ENCODE results near the gene XPOT. TPM values are rescaled to one million over a fixed set of nuclear protein-coding genes. Genes with fewer than 3 reads are reported as not detected.

Gene XPOT
- total RNA-seq, 4 donors from 2014 or later, result 25.3 to 32.5 (median 29.6) TPM

DNA sequence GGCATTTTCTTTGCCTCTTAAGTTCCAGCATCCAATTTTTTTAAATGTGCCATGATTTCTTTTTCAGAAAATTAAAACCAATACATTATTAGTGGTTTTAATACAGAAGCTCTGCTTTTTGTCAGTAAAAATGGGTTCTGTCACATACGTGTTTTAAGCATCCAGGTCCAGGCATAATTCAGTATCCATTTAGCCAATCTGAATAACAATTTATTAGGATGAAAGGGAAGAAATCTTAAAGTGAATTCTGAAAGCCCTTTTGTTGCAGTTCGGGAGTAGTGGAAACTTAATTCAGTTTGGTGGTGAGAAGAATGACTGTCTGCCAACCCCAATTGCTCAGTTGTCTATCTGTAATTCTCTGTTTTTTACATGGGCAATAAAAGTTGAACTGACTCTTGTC, 7.2 kb downstream of the XPOT start:
- intact Hi-C loops (cut with DNase I; ENCODE audit: low total_unique reads), result no loop called here
- WGBS, 2 donors, result 94 to 96% methylated on average over 2 of the region's 2 CpGs
- DNase-seq (ENCODE audit: low spot score in 2 of 2), result no peak
- no peak overlapping the region for H3K4me3 ChIP-seq (ENCODE audit: low read depth, poor library complexity, severe bottlenecking)
- TF ChIP-seq, protein P1, sequence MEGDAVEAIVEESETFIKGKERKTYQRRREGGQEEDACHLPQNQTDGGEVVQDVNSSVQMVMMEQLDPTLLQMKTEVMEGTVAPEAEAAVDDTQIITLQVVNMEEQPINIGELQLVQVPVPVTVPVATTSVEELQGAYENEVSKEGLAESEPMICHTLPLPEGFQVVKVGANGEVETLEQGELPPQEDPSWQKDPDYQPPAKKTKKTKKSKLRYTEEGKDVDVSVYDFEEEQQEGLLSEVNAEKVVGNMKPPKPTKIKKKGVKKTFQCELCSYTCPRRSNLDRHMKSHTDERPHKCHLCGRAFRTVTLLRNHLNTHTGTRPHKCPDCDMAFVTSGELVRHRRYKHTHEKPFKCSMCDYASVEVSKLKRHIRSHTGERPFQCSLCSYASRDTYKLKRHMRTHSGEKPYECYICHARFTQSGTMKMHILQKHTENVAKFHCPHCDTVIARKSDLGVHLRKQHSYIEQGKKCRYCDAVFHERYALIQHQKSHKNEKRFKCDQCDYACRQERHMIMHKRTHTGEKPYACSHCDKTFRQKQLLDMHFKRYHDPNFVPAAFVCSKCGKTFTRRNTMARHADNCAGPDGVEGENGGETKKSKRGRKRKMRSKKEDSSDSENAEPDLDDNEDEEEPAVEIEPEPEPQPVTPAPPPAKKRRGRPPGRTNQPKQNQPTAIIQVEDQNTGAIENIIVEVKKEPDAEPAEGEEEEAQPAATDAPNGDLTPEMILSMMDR (IDR thresholded peaks at IDR 0.05), result no peak
- TF ChIP-seq POLR2A (IDR thresholded peaks at IDR 0.05), result no peak

DNA sequence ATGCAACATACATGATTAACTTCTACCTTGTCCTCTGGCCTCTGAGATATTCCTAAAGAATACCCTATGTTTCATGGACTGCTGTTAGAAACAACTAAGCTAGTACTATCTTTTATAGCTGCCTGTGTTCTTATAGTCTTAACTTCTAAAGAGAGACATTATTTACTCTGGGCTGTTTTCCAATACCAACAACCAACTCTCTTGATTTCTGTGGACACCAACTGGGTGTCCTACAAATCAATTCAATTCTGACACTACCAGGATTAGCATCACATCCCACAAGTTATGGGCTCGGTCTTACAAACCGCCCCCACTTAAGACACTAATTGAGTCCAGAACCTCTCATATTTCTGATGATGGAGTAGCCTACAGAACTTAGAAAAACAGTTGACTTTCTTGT, 8.3 kb downstream of the XPOT start:
- WGBS, 2 donors, result 76 to 79% methylated on average over 2 of the region's 2 CpGs
- TF ChIP-seq, protein P1 (IDR thresholded peaks at IDR 0.05), result no peak
- TF ChIP-seq POLR2A (IDR thresholded peaks at IDR 0.05), result no peak
- no peak overlapping the region for H3K4me3 ChIP-seq (ENCODE audit: low read depth, poor library complexity, severe bottlenecking)
- no peak for DNase-seq (ENCODE audit: low spot score in 2 of 2)
- intact Hi-C loops (cut with DNase I; ENCODE audit: low total_unique reads), result no loop called here

DNA sequence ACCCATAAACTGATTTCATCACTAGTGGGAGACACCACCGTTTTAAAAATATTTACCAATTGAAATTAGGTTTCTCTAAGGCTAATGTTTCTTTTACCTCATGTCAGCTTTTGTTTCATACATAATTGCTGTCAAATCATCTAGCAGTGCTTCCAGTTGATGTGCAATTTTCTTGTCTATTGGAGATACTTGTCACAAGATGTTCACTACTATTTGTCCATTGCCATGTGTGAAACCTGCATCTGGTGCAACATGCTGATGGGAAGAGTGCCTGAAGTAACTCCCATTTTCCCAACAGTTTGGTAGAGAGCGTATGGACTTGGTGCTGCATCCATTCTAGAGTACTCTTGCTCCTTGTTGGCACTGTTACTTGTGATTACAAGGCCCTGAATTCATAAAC, 9.7 kb downstream of the XPOT start:
- H3K4me3 ChIP-seq (ENCODE audit: low read depth, poor library complexity, severe bottlenecking), result no peak overlapping the region
- intact Hi-C loops (cut with DNase I; ENCODE audit: low total_unique reads), result no loop called here
- no peak for TF ChIP-seq POLR2A (IDR thresholded peaks at IDR 0.05)
- TF ChIP-seq, protein P1 (IDR thresholded peaks at IDR 0.05), result no peak
- 88 to 91% methylated on average over 2 of the region's 2 CpGs for WGBS, 2 donors
- DNase-seq (ENCODE audit: low spot score in 2 of 2), result no peak

DNA sequence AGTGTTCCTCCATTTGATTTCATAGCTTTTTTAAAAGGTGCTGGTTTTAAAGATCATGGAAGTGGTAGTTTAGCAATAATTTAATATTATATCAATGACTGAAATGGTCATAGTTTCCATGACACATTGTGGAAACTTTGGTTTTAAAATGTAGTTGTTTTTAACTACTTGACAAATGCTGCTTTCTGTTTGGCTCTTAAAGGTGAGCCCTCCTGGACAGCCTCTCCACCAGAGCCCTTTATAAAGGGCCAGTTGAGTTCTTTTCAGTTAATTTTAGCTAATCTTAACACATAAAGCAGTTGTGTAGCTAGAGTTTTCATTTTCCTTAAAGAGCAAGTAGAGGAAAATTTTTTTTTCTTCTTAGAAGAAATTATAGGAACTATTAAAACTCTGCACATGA, 14.0 kb downstream of the XPOT start:
- intact Hi-C loops (cut with DNase I; ENCODE audit: low total_unique reads), result no loop called here
- DNase-seq (ENCODE audit: low spot score in 2 of 2), result no peak
- H3K4me3 ChIP-seq (ENCODE audit: low read depth, poor library complexity, severe bottlenecking), result no peak overlapping the region
- no peak for TF ChIP-seq POLR2A (IDR thresholded peaks at IDR 0.05)
- TF ChIP-seq, protein P1 (IDR thresholded peaks at IDR 0.05), result no peak

DNA sequence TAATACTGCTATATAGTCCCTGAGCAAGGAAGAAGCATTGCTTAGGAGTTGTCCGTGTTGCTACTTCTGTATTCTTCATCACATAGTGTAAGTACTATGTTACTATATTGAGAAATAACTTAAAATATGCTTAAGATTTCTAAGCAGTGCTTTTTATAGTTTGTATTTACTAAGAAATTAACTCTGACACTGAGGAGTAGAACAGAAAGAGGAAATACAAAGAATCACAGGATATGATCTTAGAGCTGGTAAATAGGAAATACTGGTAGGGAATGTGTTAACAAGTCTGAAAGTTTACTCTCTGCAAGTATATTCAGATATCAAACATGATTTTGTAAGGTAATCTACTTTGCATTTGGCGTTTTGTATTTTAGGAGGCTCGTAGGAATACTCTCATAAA, 15.5 kb downstream of the XPOT start:
- DNase-seq (ENCODE audit: low spot score in 2 of 2), result no peak
- intact Hi-C loops (cut with DNase I; ENCODE audit: low total_unique reads), result no loop called here
- H3K4me3 ChIP-seq (ENCODE audit: low read depth, poor library complexity, severe bottlenecking), result no peak overlapping the region
- WGBS, 2 donors, result 83 to 89% methylated on average over 3 of the region's 3 CpGs
- TF ChIP-seq, protein P1 (IDR thresholded peaks at IDR 0.05), result no peak
- no peak for TF ChIP-seq POLR2A (IDR thresholded peaks at IDR 0.05)

DNA sequence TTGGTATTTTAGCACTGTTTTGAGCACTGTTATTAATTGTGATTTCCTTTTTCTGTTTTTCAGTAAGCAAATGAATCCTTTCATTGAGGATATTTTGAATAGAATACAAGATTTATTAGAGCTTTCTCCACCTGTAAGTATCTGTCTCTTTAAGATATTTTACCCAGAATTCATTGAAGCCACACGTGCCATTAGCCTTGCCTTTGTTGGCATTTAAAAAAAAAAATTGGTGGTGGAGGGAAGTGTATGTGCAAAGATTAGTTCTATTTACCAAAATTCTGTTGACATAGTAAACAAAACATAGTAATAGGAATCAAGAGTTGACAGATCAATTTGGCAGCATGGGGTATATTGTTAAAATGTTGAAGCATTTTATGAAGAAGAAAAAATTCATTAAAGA, 23.8 kb downstream of the XPOT start:
- intact Hi-C loops (cut with DNase I; ENCODE audit: low total_unique reads), result no loop called here

More for the DNA sequence above, 23.8 kb downstream of the XPOT start:
- TF ChIP-seq POLR2A (IDR thresholded peaks at IDR 0.05), result no peak
- TF ChIP-seq, protein P1 (IDR thresholded peaks at IDR 0.05), result no peak
- 31 to 32% methylated on average over 1 of the region's 1 CpG for WGBS, 2 donors
- DNase-seq (ENCODE audit: low spot score in 2 of 2), result no peak
- no peak overlapping the region for H3K4me3 ChIP-seq (ENCODE audit: low read depth, poor library complexity, severe bottlenecking)

Data from lower leg skin (tissue), 4 donors.